Lung (tissue), 12 donors: ENCODE measurements around the gene CEP76. TPM values are rescaled to one million over a fixed set of nuclear protein-coding genes. Genes with fewer than 3 reads are reported as not detected.

Experiments
- ATAC-seq: fragments of 200-7000 bp; cut with Tn5 transposase; one replicate; pipeline ENCODE4 v1.9.1; 2020; ENCODE audit warnings: moderate number of reproducible peaks; ENCODE audit not compliant: insufficient read depth, low FRiP score
- DNase-seq, 3 donors: peaks; one replicate each; pipeline ENCODE4 v3.0.0-alpha.2; 2013 to 2017
- H3K27ac ChIP-seq, 2 donors: one replicate each; pipeline ENCODE4 v1.5.1; 2013; ENCODE audit warnings: mild to moderate bottlenecking in 2 of 2, moderate library complexity in 2 of 2, control low read depth in 1 of 2, inconsistent platforms in 1 of 2, low read depth in 1 of 2, low read length in 1 of 2
- H3K27me3 ChIP-seq, 3 donors: one replicate each; pipeline ENCODE4 v1.5.1; 2013; ENCODE audit warnings: low read length in 2 of 3; ENCODE audit not compliant: control insufficient read depth in 3 of 3, insufficient read depth in 3 of 3
- H3K36me3 ChIP-seq, 4 donors: one replicate each; pipeline ENCODE4 v1.5.1; 2013; ENCODE audit warnings: low read length in 4 of 4, mild to moderate bottlenecking in 1 of 4, moderate library complexity in 1 of 4; ENCODE audit not compliant: control insufficient read depth in 4 of 4, insufficient read depth in 4 of 4
- H3K4me1 ChIP-seq, 5 donors: one replicate each; pipeline ENCODE4 v1.5.1; 2013; ENCODE audit warnings: low read length in 5 of 5, mild to moderate bottlenecking in 2 of 5, moderate library complexity in 1 of 5; ENCODE audit not compliant: control insufficient read depth in 5 of 5, insufficient read depth in 5 of 5
- H3K4me3 ChIP-seq: one replicate; pipeline ENCODE4 v1.5.1; 2013; ENCODE audit warnings: mild to moderate bottlenecking, control low read depth, moderate library complexity
- H3K9ac ChIP-seq, 2 donors: one replicate each; pipeline ENCODE4 v1.5.1; 2013; ENCODE audit warnings: low read length in 2 of 2, control low read depth in 1 of 2; ENCODE audit not compliant: insufficient read depth in 1 of 2
- H3K9me3 ChIP-seq, 4 donors: one replicate each; pipeline ENCODE4 v1.5.1; 2013; ENCODE audit warnings: low read length in 3 of 4, mild to moderate bottlenecking in 1 of 4, moderate library complexity in 1 of 4; ENCODE audit not compliant: control insufficient read depth in 4 of 4, insufficient read depth in 3 of 4
- WGBS, 2 donors: extraction: QIAGEN DNeasy Blood & Tissue Kit; methylation state at CpG; one replicate each; pipeline ENCODE4 v1.1.7; 2013; 5-methylcytosine and 5-hydroxymethylcytosine counted together
- polyA plus RNA-seq, 2 donors: library from polyadenylated mRNA; stranded (reverse); fragments of 200-250 nt; gene quantifications; one replicate each; pipeline ENCODE4 v1.2.1, GENCODE V29; 2013
- total RNA-seq, 2 donors: library from RNA; depleted of rRNA in 1 of 2; stranded (reverse); fragments of >200 nt in 1 of 2; gene quantifications; one replicate each; pipeline ENCODE4 v1.2.1, GENCODE V29; 2014 to 2021
- TF ChIP-seq, protein P1 (sequence below): IDR thresholded peaks from 2 replicates; pipeline ENCODE4 v1.5.1; 2012; ENCODE audit warnings: mild to moderate bottlenecking; ENCODE audit errors: control extremely low read depth, extremely low read depth
- donor health status: control.
- donor health status: control.
- donor health status: Bipolar disorder and iron deficiency.
- donor health status: healthy.
- donor health status: DM: yes; HTN: yes; CAD: no.

The CEP76 gene
- total and polyA plus RNA-seq, 4 donors: 3.0 to 10.4 (median 3.9) TPM

DNA sequence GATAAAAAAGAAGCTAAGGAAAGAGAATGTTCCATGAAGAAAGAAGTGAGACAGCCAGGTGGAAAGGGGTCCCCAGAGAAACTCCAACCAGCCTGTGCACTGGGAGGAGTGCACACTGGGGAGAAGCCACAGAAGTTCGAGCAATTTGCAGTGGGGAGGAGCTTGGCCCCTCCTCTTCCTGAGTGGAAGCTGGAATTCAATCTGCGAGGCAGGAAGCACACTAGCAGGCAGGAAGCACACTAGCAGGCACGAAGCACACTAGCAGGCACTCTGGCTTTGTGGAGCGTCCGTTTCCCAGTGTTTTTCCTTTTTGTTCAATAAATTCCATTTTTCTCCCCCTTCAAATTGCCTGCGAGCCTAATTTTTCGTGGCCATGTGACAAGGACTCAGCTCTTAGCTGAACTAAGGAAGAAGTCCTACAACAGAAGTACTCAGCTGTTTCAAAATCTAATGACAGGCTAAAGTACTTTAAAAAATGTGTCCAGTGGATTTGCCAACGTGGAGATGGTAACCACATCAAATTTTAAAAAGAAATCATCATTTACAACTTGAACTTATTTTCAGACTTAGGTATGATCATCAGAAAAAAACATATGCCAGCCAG is 23.2 kb downstream of the CEP76 start:
- Histone ChIP-seq H3K27me3 (no peaks in the 10 kb centered on the region), H3K9ac (no peak overlapping the region), H3K4me3 (no peak overlapping the region), H3K9me3 (no peaks in the 10 kb centered on the region), H3K36me3 (peaks cover 0 to 19% (median 8%) of the 10 kb centered on the region in 4 donors), H3K4me1 (peaks cover 0 to 4% (median 0%) of the 10 kb centered on the region in 5 donors), H3K27ac (peak overlapping the region; percentile 46 to 95)
- peak; percentile 22 to 61 (median 46) for DNase-seq
- ATAC-seq: peak; percentile 88
- TF ChIP-seq, protein P1, sequence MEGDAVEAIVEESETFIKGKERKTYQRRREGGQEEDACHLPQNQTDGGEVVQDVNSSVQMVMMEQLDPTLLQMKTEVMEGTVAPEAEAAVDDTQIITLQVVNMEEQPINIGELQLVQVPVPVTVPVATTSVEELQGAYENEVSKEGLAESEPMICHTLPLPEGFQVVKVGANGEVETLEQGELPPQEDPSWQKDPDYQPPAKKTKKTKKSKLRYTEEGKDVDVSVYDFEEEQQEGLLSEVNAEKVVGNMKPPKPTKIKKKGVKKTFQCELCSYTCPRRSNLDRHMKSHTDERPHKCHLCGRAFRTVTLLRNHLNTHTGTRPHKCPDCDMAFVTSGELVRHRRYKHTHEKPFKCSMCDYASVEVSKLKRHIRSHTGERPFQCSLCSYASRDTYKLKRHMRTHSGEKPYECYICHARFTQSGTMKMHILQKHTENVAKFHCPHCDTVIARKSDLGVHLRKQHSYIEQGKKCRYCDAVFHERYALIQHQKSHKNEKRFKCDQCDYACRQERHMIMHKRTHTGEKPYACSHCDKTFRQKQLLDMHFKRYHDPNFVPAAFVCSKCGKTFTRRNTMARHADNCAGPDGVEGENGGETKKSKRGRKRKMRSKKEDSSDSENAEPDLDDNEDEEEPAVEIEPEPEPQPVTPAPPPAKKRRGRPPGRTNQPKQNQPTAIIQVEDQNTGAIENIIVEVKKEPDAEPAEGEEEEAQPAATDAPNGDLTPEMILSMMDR: no peak
- WGBS, 2 donors: 7 to 9% methylated on average over 7 to 8 of the region's 8 CpGs

DNA sequence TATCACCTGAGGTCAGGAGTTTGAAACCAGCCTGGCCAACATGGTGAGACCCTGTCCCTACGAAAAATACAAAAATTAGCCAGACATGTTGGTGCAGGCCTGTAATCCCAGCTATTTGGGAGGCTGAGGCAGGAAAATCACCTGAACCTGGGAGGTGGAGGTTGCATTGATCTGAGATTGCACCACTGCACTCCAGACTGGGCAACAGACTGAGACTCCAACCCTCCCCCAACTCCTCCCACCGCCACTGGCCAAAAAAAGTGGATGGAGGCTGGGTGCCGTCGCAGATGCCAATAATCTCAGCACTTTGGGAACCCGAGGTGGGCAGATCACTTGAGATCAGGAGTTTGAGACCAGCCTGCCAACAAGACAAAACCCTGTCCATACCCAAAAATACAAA is 34.5 kb downstream of the CEP76 start:
- TF ChIP-seq, protein P1: no peak
- Histone ChIP-seq H3K4me3 (no peak overlapping the region), H3K4me1 (no peaks in the 10 kb centered on the region), H3K27me3 (no peaks in the 10 kb centered on the region), H3K9ac (no peak overlapping the region), H3K27ac (no peak overlapping the region), H3K36me3 (peaks cover 0 to 2% (median 0%) of the 10 kb centered on the region in 4 donors), H3K9me3 (no peaks in the 10 kb centered on the region)
- DNase-seq: no peak
- no peak for ATAC-seq
- WGBS, 2 donors: 96% methylated on average over 5 of the region's 5 CpGs

DNA sequence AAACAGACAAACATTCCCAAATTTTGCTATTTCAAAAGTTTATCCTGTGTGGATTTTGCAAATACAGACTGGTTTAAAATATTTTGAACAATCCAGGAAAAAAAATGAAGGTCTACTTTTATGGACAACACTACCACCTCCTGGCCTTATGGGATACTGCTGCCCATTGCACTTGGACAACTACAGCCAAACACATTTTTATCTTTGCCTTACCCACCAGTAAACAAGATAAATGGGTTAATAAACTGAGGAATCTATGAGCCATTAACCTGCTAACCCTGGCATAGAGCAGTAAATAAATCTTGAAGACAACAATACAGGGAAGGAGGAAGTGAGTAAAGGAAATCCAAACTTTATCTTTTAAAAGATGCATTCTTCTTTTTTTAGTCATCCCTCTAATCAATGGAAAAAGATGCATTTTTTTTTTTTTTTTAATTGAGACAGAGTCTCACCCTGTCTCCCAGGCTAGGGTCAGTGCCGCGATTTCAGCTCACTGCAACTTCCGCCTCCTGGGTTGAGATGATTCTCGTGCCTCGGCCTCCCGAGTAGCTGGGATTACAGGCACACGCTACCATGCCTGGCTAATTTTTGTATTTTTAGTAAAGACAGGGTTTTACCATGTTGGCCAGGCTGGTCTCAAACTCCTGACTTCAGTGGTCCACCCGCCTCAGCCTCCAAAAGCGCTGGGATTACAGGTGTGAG is 42.5 kb downstream of the CEP76 start:
- TF ChIP-seq, protein P1: peak; percentile 78
- no peak for ATAC-seq
- Histone ChIP-seq H3K36me3 (peaks cover 0 to 2% (median 0%) of the 10 kb centered on the region in 4 donors), H3K27me3 (no peaks in the 10 kb centered on the region), H3K9me3 (peaks cover 0 to 4% (median 0%) of the 10 kb centered on the region in 4 donors), H3K4me1 (peaks cover 0 to 12% (median 2%) of the 10 kb centered on the region in 5 donors), H3K4me3 (no peak overlapping the region), H3K27ac (no peak overlapping the region), H3K9ac (no peak overlapping the region)
- whole genome bisulfite sequencing, 2 donors: 70 to 88% methylated on average over 9 of the region's 9 CpGs
- peak; percentile 57 to 82 (median 79) for DNase-seq
